GM18511 (cell line): ENCODE results near the gene MTLN.
A peak's percentile ranks its signal among the peaks of the same experiment; 100 is the strongest.
"Not testable (repeated sequence)": the region's sequence is repeated elsewhere in the genome, so short reads cannot be mapped to it uniquely, and the experiment has no call there.

Experiments used
- ATAC-seq: cut with Tn5 transposase; IDR thresholded peaks from one replicate; pipeline ENCODE4 v1.9.1; 2021; ENCODE audit warnings: mild to moderate bottlenecking, moderate library complexity; ENCODE audit not compliant: unreplicated experiment

MTLN gene

DNA sequence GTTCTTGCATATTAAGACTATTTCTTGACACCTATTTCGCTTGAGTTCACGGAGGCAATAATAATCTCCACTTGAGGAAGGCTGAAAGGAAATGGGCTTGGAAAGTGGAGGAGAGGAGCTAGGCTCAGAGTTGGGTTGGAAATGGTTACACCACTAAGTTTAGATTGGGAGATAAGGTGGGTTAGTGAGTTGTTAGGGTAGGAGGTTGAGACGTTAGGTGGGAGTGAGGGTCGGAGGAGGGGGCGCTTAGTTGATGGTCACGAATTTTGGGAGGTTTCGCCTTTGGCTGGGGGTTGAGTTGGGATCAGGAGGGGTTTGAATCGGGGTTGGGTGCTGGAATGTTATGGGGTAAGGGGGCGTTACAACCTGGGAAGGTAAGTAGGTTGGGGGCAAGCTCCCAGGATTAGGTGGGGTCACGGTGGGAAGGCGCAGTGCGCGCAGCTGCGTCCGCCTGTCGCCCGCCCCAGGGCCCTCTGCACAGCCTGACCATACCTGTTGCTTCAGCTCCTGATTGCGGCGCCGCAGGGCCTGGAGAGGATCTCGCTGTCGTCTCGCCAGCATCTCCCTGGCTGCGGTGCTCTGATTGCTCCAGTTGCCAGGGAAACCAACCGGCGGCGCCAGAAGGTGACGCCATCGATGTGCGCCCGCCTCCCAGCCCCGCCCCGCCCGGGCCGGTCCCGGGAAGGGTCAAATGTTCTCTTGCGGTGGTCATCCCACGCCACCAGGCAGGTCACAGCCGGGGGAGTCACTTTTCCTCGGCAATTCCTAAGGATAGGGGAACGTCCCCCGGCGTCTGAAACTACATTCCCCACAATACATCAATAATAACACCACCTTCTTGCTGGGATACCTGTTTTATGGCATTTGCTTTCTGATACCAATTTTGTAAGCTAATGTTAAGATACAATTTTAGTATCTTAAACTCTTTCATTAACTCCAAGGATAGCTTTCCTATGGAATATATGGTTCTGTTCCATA, 7.7 kb downstream of the MTLN start, which contains the start of gene NPHP1:
NPHP1 (minus strand) TSS at position 606 of the 978 bp plus-strand sequence; CDS start at position 561, 45 bp downstream.
- ATAC-seq, result peak; percentile 98

GRCh38 chr2:110198016-110198415, 14.3 kb downstream of the MTLN start:
- no peak for ATAC-seq

- no peak for ATAC-seq
These were observed 14.9 kb downstream of the MTLN start for GRCh38 chr2:110197452-110197851.

DNA sequence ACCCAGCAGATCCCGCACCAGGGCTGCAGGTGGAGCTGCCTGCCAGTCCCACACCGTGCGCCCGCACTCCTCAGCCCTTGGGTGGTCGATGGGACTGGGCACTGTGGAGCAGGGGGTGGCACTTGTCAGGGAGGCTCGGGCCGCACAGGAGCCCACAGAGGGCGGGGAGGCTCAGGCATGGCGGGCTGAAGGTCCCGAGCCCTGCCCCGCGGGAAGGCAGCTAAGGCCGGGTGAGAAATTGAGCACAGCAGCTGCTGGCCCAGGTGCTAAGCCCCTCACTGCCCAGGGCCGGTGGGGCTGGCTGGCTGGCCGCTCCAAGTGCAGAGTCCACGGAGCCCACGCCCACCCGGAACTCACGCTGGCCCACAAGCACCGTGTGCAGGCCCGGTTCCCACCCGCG, 22.2 kb downstream of the MTLN start:
- not testable (repeated sequence) for ATAC-seq

DNA sequence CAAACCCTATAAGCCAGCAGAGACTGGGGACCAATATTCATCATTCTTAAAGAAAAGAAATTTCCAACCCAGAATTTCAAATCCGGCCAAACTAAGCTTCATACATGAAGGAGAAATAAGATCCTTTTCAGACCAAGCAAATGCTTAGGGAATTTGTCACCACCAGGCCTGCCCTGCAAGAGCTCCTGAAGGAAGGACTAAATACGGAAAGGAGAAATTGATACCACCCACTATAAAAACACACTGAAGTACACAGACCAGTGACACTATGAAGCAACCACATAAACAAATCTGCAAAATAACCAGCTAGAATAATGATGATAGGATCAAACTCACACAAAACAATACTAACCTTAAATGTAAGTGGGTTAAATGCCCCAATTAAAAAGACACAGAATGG, 29.9 kb downstream of the MTLN start:
- ATAC-seq, result no peak

- ATAC-seq, result no peak
These were observed 32.3 kb downstream of the MTLN start for GRCh38 chr2:110180036-110180435.

GRCh38 chr2:110173523-110173922, 38.8 kb downstream of the MTLN start:
- no peak for ATAC-seq

DNA sequence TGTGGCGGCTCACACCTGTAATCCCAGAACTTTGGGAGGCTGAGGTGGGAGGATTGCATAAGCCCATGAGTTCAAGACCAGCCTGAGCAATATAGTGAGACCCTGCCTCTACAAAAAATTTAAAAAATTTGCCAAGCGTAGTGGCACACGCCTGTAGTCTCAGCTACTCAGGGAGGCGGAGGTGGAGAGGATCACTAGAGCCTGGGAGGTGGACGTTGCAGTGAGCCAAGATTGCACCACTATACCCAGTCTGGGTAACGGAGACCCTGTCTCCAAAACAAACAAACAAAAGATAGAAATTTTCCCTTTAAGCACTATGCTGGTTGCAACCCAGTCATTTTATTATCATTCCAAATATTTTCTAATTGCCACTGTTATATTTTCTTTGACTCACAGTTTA, 39.8 kb downstream of the MTLN start:
- ATAC-seq, result no peak

DNA sequence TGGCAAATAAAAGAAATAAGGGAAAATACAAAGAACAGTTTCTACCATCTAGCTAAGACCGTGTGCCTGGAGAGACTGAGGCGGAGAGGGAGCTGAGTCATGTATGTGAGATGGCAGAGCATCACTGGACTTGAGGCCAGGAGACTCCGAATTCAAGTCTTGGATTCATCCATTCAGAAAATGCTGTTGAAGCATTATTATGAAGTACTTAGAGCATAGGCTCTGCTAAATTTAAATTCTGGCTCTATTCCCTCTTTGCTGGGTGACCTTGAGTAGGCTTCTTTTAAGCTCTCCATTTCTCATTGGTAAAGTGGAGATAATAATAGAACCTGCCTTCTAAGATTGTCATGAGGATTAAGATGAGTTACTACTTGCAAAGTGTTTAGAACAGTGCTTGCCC, 42.2 kb downstream of the MTLN start:
- ATAC-seq, result no peak

GRCh38 chr2:110167326-110168000, 44.9 kb downstream of the MTLN start:
- no peak for ATAC-seq

- ATAC-seq, result no peak
These were observed 46.1 kb downstream of the MTLN start for GRCh38 chr2:110166266-110166665.
